Liver (tissue), 9 donors: ENCODE data around the gene GLUD1. TPM values are rescaled to one million over a fixed set of nuclear protein-coding genes. Genes with fewer than 3 reads are reported as not detected.
"Not testable (repeated sequence)": the region's sequence is repeated elsewhere in the genome, so short reads cannot be mapped to it uniquely, and the experiment has no call there.

Source experiments
- DNase-seq: peaks from one replicate; pipeline ENCODE4 v3.0.0-alpha.2; 2017; ENCODE audit warnings: low spot score
- H3K27ac ChIP-seq, 2 donors: one replicate each; pipeline ENCODE4 v1.7.0; 2013; ENCODE audit warnings: inconsistent platforms in 2 of 2, low read length in 2 of 2, control low read depth in 1 of 2, low read depth in 1 of 2, mild to moderate bottlenecking in 1 of 2
- H3K27me3 ChIP-seq, 4 donors: one replicate each; pipeline versions ENCODE4 v1.6.1 to v1.7.0; 2013; ENCODE audit warnings: low read length in 3 of 4, inconsistent platforms in 1 of 4, mild to moderate bottlenecking in 1 of 4, moderate library complexity in 1 of 4; ENCODE audit not compliant: control insufficient read depth in 4 of 4, insufficient read depth in 4 of 4
- H3K36me3 ChIP-seq, 4 donors: one replicate each; pipeline versions ENCODE4 v1.6.1 to v1.7.0; 2013; ENCODE audit warnings: low read length in 3 of 4, mild to moderate bottlenecking in 3 of 4, low read depth in 1 of 4, moderate library complexity in 1 of 4; ENCODE audit not compliant: control insufficient read depth in 4 of 4, insufficient read depth in 3 of 4
- H3K4me1 ChIP-seq, 4 donors: one replicate each; pipeline versions ENCODE4 v1.6.1 to v1.7.0; 2013; ENCODE audit warnings: low read length in 3 of 4, mild to moderate bottlenecking in 3 of 4, moderate library complexity in 1 of 4; ENCODE audit not compliant: control insufficient read depth in 4 of 4, insufficient read depth in 4 of 4
- H3K4me3 ChIP-seq, 3 donors: one replicate each; pipeline versions ENCODE4 v1.6.1 to v1.7.0; 2013; ENCODE audit warnings: low read length in 3 of 3, control low read depth in 1 of 3, low read depth in 1 of 3, mild to moderate bottlenecking in 1 of 3
- H3K9ac ChIP-seq, 2 donors: one replicate each; pipeline ENCODE4 v1.7.0; 2013; ENCODE audit warnings: low read length in 2 of 2, mild to moderate bottlenecking in 2 of 2, moderate library complexity in 2 of 2, control low read depth in 1 of 2, low read depth in 1 of 2
- H3K9me3 ChIP-seq, 4 donors: one replicate each; pipeline versions ENCODE4 v1.6.1 to v1.7.0; 2013; ENCODE audit warnings: low read length in 3 of 4; ENCODE audit not compliant: control insufficient read depth in 4 of 4
- ATF3 ChIP-seq: IDR thresholded peaks from 2 replicates; pipeline ENCODE4 v1.6.1; 2016; ENCODE audit warnings: antibody characterized with exemption
- CTCF ChIP-seq: fragments of 150-350 bp; IDR thresholded peaks from 2 replicates; pipeline ENCODE4 v1.5.1; 2017; ENCODE audit warnings: improper control_type of control experiment, low read depth, low read length; ENCODE audit not compliant: missing input control
- EGR1 ChIP-seq, 2 donors: IDR thresholded peaks; 2 replicates each; pipeline ENCODE4 v1.6.1; 2016 to 2018; ENCODE audit warnings: antibody characterized with exemption in 2 of 2, low read depth in 2 of 2
- FOXA1 ChIP-seq: IDR thresholded peaks from 2 replicates; pipeline ENCODE4 v1.6.1; 2016; ENCODE audit warnings: antibody characterized with exemption
- FOXA2 ChIP-seq: IDR thresholded peaks from 2 replicates; pipeline ENCODE4 v1.6.1; 2016; ENCODE audit warnings: antibody characterized with exemption
- GABPA ChIP-seq, 2 donors: IDR thresholded peaks in 1 of 2; conservative IDR thresholded peaks in 1 of 2; 2 replicates each; pipeline ENCODE4 v1.6.1; 2016; ENCODE audit warnings: antibody characterized with exemption in 2 of 2, mild to moderate bottlenecking in 1 of 2, moderate library complexity in 1 of 2
- HNF4A ChIP-seq, 2 donors: conservative IDR thresholded peaks; 2 replicates each; pipeline ENCODE4 v1.6.1; 2016; ENCODE audit warnings: antibody characterized with exemption in 2 of 2, mild to moderate bottlenecking in 2 of 2
- HNF4G ChIP-seq: IDR thresholded peaks from 2 replicates; pipeline ENCODE4 v1.6.1; 2016; ENCODE audit warnings: antibody characterized with exemption
- JUND ChIP-seq, 2 donors: IDR thresholded peaks; 2 replicates each; pipeline ENCODE4 v1.6.1; 2016; ENCODE audit warnings: antibody characterized with exemption in 2 of 2
- MAX ChIP-seq: IDR thresholded peaks from 2 replicates; pipeline ENCODE4 v1.6.1; 2016; ENCODE audit warnings: antibody characterized with exemption
- NR2F2 ChIP-seq: IDR thresholded peaks from 2 replicates; pipeline ENCODE4 v1.6.1; 2016; ENCODE audit warnings: antibody characterized with exemption
- RAD21 ChIP-seq, 2 donors: IDR thresholded peaks; 2 replicates each; pipeline ENCODE4 v1.6.1; 2016; ENCODE audit warnings: antibody characterized with exemption in 2 of 2, mild to moderate bottlenecking in 2 of 2
- REST ChIP-seq: IDR thresholded peaks from 2 replicates; pipeline ENCODE4 v1.6.1; 2016; ENCODE audit warnings: antibody characterized with exemption, mild to moderate bottlenecking
- RXRA ChIP-seq, 2 donors: IDR thresholded peaks; 2 replicates each; pipeline ENCODE4 v1.6.1; 2017 to 2018; ENCODE audit warnings: antibody characterized with exemption in 2 of 2, mild to moderate bottlenecking in 1 of 2
- SP1 ChIP-seq: IDR thresholded peaks from 2 replicates; pipeline ENCODE4 v1.6.1; 2018; ENCODE audit warnings: antibody characterized with exemption, mild to moderate bottlenecking
- YY1 ChIP-seq: IDR thresholded peaks from 2 replicates; pipeline ENCODE4 v1.6.1; 2016; ENCODE audit warnings: antibody characterized with exemption, mild to moderate bottlenecking
- ZBTB33 ChIP-seq: IDR thresholded peaks from 2 replicates; pipeline ENCODE4 v1.6.1; 2016; ENCODE audit warnings: antibody characterized with exemption
- WGBS: extraction: QIAGEN DNeasy Blood & Tissue Kit; methylation state at CpG from one replicate; pipeline ENCODE4 v1.1.7; 2013; 5-methylcytosine and 5-hydroxymethylcytosine counted together
- polyA plus RNA-seq, 2 donors: library from polyadenylated mRNA; stranded (reverse) in 1 of 2; unstranded in 1 of 2; fragments of 200-250 nt in 1 of 2; fragments of >200 nt in 1 of 2; fragmentation: Nextera tagmentation in 1 of 2; extraction: Ambion mirVana in 1 of 2; gene quantifications; one replicate each; pipeline versions ENCODE4 v1.2.1 to v1.2.3, GENCODE V29; 2013 to 2015
- total RNA-seq, 2 donors: library from RNA; depleted of rRNA; stranded (reverse); fragments of >200 nt; gene quantifications; one replicate each; pipeline ENCODE4 v1.2.3, GENCODE V29; 2014
- donor health status: healthy.
- donor health status: healthy.
- donor health status: healthy.
- donor health status: healthy.
- donor health status: healthy.

Gene GLUD1
- total and polyA plus RNA-seq, 4 donors = 335 to 601 (median 417) TPM

- not testable (repeated sequence) for H3K27me3 ChIP-seq, H3K27ac ChIP-seq, H3K4me3 ChIP-seq, H3K4me1 ChIP-seq, DNase-seq, H3K9me3 ChIP-seq, H3K36me3 ChIP-seq, H3K9ac ChIP-seq
- peak; percentile 65 for TF ChIP-seq FOXA2
- 46% methylated on average over 3 of the region's 4 CpGs for WGBS
These were observed 28.7 kb upstream of the GLUD1 start for GRCh38 chr10:87123351-87123750.

- not testable (repeated sequence) for DNase-seq, H3K27ac ChIP-seq, H3K27me3 ChIP-seq, H3K9ac ChIP-seq, H3K4me3 ChIP-seq, H3K36me3 ChIP-seq, H3K9me3 ChIP-seq, H3K4me1 ChIP-seq
- 25% methylated on average over 1 of the region's 1 CpG for WGBS
These were observed 24.4 kb upstream of the GLUD1 start for GRCh38 chr10:87119029-87119428.

GRCh38 chr10:87118122-87118521, 23.5 kb upstream of the GLUD1 start:
- DNase-seq, H3K9me3 ChIP-seq, H3K36me3 ChIP-seq, H3K4me3 ChIP-seq, H3K27ac ChIP-seq, H3K4me1 ChIP-seq, H3K9ac ChIP-seq, H3K27me3 ChIP-seq: not testable (repeated sequence)
- WGBS = 39% methylated on average over 1 of the region's 1 CpG

- peaks cover 1 to 18% (median 15%) of the 10 kb centered on the region in 4 donors for H3K36me3 ChIP-seq
- 90% methylated on average over 7 of the region's 7 CpGs for WGBS
- TF ChIP-seq MAX (no peak), REST (no peak), ZBTB33 (no peak), GABPA (IDR thresholded peaks at IDR 0.05 in 1 of 2, conservative IDR thresholded peaks at IDR 0.05 in 1 of 2) (no peak), JUND (IDR thresholded peaks at IDR 0.05) (no peak), ATF3 (no peak), YY1 (no peak), FOXA1 (no peak), HNF4A (conservative IDR thresholded peaks at IDR 0.05) (no peak), EGR1 (IDR thresholded peaks at IDR 0.05; ENCODE audit: low read depth in 2 of 2) (no peak), CTCF (no peak), SP1 (no peak), HNF4G (no peak), FOXA2 (no peak), RXRA (IDR thresholded peaks at IDR 0.05) (no peak), RAD21 (IDR thresholded peaks at IDR 0.05) (no peak), NR2F2 (no peak)
These were observed 10.9 kb upstream of the GLUD1 start for GRCh38 chr10:87105446-87106124.

More at GRCh38 chr10:87105446-87106124, 10.9 kb upstream of the GLUD1 start:
- no peaks in the 10 kb centered on the region for H3K4me1 ChIP-seq
- H3K9me3 ChIP-seq = no peaks in the 10 kb centered on the region
- no peaks in the 10 kb centered on the region for H3K27me3 ChIP-seq
- H3K9ac ChIP-seq = no peak overlapping the region
- no peak overlapping the region for H3K27ac ChIP-seq
- no peak overlapping the region for H3K4me3 ChIP-seq
- DNase-seq = no peak
